Activated CD4-positive, alpha-beta memory T cell treated with anti-CD3 and anti-CD28 coated beads, Interleukin-2, amount 10 ng/mL, durations not matched to agents 7 days and 5 days (primary cell): ENCODE results near the gene PARP4. TPM values are rescaled to one million over a fixed set of nuclear protein-coding genes. Genes with fewer than 3 reads are reported as not detected.
"Not testable (repeated sequence)": the region's sequence is repeated elsewhere in the genome, so short reads cannot be mapped to it uniquely, and the experiment has no call there.

ENCODE experiments used
- CTCF ChIA-PET: fragments of 350-600 bp; sonication (Branson Sonifier 250); formaldehyde crosslinking; loops from one replicate; lab custom pipeline; 2021; ENCODE audit warnings: antibody characterized with exemption, inconsistent platforms; lab: Charles Lee
- POLR2A ChIA-PET: fragments of 350-600 bp; sonication (Branson Sonifier 250); formaldehyde crosslinking; loops from one replicate; lab custom pipeline; 2021; ENCODE audit warnings: antibody characterized with exemption; lab: Charles Lee
- DNase-seq: peaks from one replicate; pipeline ENCODE4 v3.0.0-alpha.2; 2020
- H3K27ac Mint-ChIP-seq: one replicate; pipeline ENCODE4 v1.8.0; 2021; ENCODE audit warnings: mild to moderate bottlenecking, mixed read lengths
- H3K27me3 Mint-ChIP-seq: one replicate; pipeline ENCODE4 v1.8.0; 2021; ENCODE audit warnings: mixed read lengths
- H3K36me3 Mint-ChIP-seq: one replicate; pipeline ENCODE4 v1.8.0; 2021; ENCODE audit warnings: low read depth, mixed read lengths
- H3K4me1 Mint-ChIP-seq: one replicate; pipeline ENCODE4 v1.8.0; 2021; ENCODE audit warnings: mixed read lengths
- H3K4me3 Mint-ChIP-seq: one replicate; pipeline ENCODE4 v1.8.0; 2021; ENCODE audit warnings: mild to moderate bottlenecking, mixed read lengths
- H3K9me3 Mint-ChIP-seq: one replicate; pipeline ENCODE4 v1.8.0; 2021; ENCODE audit warnings: mixed read lengths
- total RNA-seq, 2 experiments: library from RNA; stranded (reverse); gene quantifications; one replicate each; pipeline ENCODE4 v1.2.3, GENCODE V29; 2021

The PARP4 gene
- total RNA-seq, 2 experiments from 2014 or later: 72.2 to 76.4 TPM

DNA sequence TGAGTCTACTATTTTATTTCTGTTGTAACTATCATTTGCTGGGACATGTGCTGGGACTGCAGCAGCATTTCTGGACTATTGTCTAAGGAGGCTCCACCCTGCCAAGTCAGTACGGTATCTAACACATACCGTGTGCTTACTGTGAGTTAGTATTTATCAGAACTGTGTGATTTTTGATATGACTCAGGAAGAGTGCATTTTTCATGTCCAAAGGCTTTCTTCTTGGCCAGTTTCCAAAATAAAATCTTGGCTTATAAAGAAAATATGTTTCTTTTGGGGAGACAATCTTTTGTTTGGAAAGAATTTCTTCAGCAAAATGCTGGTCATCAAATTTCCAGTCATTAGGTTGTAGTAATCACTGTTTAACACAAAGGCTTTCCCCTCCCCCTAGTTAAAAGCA is 11.6 kb downstream of the PARP4 start:
- Mint-ChIP-seq H3K4me1 (peaks cover 17% of the 10 kb centered on the region), H3K9me3 (no peaks in the 10 kb centered on the region), H3K4me3 (no peak overlapping the region), H3K36me3 (peaks cover 63% of the 10 kb centered on the region), H3K27ac (no peak overlapping the region), H3K27me3 (no peaks in the 10 kb centered on the region)
- ChIA-PET CTCF (no interaction called here), POLR2A (no interaction called here)
- DNase-seq: no peak

DNA sequence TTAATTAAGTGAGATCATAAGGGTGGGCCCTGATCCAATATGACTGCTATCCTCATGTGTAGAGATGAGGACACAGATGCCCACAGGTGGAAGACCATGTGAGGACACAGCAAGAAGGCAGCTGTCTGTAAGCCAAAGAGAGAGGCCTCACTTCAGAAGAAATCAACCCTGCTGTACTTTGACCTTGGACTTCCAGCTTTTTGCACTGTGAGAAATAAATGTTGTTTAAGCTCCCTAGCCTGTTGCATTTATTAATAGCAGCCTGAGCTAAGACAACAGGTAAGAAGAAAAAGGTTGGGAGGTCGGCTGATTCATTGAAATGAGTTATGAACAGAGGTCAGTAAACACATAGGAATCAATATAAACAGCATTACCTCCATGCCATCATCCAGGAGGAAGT is 14.8 kb downstream of the PARP4 start:
- Mint-ChIP-seq H3K27me3 (no peaks in the 10 kb centered on the region), H3K27ac (no peak overlapping the region), H3K4me1 (peaks cover 8% of the 10 kb centered on the region), H3K4me3 (no peak overlapping the region), H3K9me3 (no peaks in the 10 kb centered on the region), H3K36me3 (peaks cover 72% of the 10 kb centered on the region)
- POLR2A ChIA-PET: no interaction called here
- no peak for DNase-seq
- CTCF ChIA-PET: no interaction called here

DNA sequence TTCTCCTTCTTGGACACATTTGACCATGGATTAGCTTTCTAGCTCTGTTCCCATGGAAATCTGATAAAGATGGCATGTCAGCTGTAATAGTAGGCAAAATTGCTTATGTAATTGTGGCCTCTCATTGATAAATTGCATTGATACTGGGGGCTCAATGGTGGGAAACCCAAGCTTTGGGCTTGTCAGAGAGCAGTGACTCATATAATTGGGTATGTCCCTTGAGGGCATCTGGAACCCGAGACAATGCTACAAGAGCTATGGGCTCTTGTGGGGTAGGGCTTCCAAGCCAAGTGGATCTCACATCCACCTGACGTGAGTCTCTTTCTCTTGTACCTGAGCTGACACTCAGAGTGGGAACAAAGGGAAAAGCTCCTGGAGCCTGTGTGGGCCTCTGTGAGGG is 16.3 kb downstream of the PARP4 start:
- H3K4me1 Mint-ChIP-seq, DNase-seq, H3K27ac Mint-ChIP-seq, H3K27me3 Mint-ChIP-seq, H3K9me3 Mint-ChIP-seq, H3K4me3 Mint-ChIP-seq, CTCF ChIA-PET, POLR2A ChIA-PET: not testable (repeated sequence)
- peaks cover 76% of the 10 kb centered on the region for H3K36me3 Mint-ChIP-seq

GRCh38 chr13:24495151-24495729 is 17.3 kb downstream of the PARP4 start:
- POLR2A ChIA-PET: interaction anchor here (1.0 kb wide), 1 partner anchor 16 kb away, joined by 3 read pairs; no protein-coding TSS in a partner anchor
- Mint-ChIP-seq H3K4me1 (no peaks in the 10 kb centered on the region), H3K9me3 (no peaks in the 10 kb centered on the region), H3K27ac (no peak overlapping the region), H3K4me3 (no peak overlapping the region), H3K36me3 (peaks cover 79% of the 10 kb centered on the region), H3K27me3 (no peaks in the 10 kb centered on the region)
- CTCF ChIA-PET: interaction anchor here (0.8 kb wide), 1 partner anchor 12 kb away, joined by 3 read pairs; no protein-coding TSS in a partner anchor
- no peak for DNase-seq

GRCh38 chr13:24493356-24493755 is 19.2 kb downstream of the PARP4 start:
- Mint-ChIP-seq H3K9me3 (no peaks in the 10 kb centered on the region), H3K4me3 (no peak overlapping the region), H3K27ac (no peak overlapping the region), H3K4me1 (no peaks in the 10 kb centered on the region), H3K36me3 (peaks cover 88% of the 10 kb centered on the region), H3K27me3 (no peaks in the 10 kb centered on the region)
- no peak for DNase-seq
- POLR2A ChIA-PET: no interaction called here
- CTCF ChIA-PET: no interaction called here

DNA sequence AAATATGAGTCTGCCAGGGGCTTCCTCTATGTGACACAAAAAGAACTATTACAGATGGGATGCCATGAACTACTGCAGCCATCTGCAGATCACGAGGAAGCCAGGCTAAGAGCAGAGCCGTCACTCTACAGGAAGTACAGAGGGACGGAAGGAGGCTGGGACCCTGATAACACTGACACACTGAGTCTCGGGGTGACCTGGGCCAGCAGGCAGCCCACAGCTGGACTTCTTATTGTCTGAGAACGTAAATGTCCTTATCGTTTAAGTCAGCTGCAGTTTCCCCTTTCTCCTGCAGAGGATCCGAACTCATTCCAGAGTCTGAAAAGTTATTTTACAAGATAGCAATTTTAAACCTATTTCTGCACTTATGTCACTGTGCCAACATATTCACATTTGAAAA is 20.7 kb downstream of the PARP4 start:
- no peak overlapping the region for H3K4me3 Mint-ChIP-seq
- no peaks in the 10 kb centered on the region for H3K9me3 Mint-ChIP-seq
- no peak for DNase-seq
- CTCF ChIA-PET: no interaction called here
- H3K36me3 Mint-ChIP-seq: peaks cover 84% of the 10 kb centered on the region
- no peak overlapping the region for H3K27ac Mint-ChIP-seq
- H3K4me1 Mint-ChIP-seq: no peaks in the 10 kb centered on the region
- H3K27me3 Mint-ChIP-seq: no peaks in the 10 kb centered on the region
- POLR2A ChIA-PET: no interaction called here

GRCh38 chr13:24489721-24490120 is 22.9 kb downstream of the PARP4 start:
- ChIA-PET CTCF (no interaction called here), POLR2A (interaction anchor here (0.9 kb wide), 1 partner anchor 219 kb away, joined by 3 read pairs; no protein-coding TSS in a partner anchor)
- Mint-ChIP-seq H3K27me3 (no peaks in the 10 kb centered on the region), H3K27ac (no peak overlapping the region), H3K4me1 (no peaks in the 10 kb centered on the region), H3K36me3 (peaks cover 80% of the 10 kb centered on the region), H3K9me3 (no peaks in the 10 kb centered on the region), H3K4me3 (no peak overlapping the region)
- no peak for DNase-seq

DNA sequence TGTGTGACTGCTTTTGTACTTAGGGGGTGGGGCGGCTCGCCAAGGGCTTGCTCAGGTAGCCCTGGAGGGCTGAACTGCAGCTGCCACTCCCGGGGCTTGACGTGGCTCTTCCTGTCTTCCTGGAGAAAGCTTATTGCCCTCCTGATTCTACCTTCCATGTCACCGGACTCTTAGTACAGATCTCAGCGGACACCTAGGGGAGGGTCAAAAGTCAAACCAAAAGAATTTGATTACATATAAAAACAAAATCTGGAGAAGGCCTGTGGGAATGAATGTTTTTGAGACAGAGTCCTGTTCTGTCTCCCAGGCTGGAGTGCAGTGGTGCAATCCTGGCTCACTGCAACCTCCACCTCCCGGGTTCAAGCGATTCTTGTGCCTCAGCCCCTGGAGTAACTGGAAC is 24.5 kb downstream of the PARP4 start:
- H3K4me3 Mint-ChIP-seq, H3K27me3 Mint-ChIP-seq, H3K9me3 Mint-ChIP-seq, H3K27ac Mint-ChIP-seq, POLR2A ChIA-PET, H3K4me1 Mint-ChIP-seq, CTCF ChIA-PET, DNase-seq: not testable (repeated sequence)
- peaks cover 80% of the 10 kb centered on the region for H3K36me3 Mint-ChIP-seq

DNA sequence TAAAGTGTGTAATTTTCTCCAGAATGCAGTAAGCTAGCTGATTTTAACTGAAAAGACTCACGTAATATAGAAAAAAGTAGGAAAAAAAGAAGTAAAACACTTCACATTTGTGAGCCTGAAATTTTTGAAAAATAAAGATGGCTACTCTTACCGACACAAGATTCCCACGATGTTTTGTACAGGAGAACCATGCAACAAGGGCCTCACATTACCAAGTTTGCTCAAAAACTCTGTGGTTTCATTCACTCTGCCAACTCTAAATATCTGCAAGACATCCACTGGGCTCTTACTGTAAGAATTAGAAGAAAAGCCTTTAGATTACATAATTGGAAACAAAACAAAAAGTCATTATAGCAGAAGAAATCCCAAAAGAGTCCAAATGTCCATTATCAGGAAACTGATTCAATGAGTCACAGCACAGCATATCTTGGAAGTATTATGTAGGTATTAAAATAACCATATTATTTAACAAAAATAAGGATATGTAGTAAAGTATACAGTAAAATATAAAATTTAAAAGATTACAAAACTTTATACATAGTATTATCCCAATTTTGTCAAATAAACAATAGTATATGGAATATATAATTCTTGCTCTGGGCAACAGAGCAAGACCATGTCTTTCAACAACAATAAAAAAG is 26.4 kb downstream of the PARP4 start:
- H3K4me3 Mint-ChIP-seq, CTCF ChIA-PET, DNase-seq, POLR2A ChIA-PET, H3K9me3 Mint-ChIP-seq, H3K27me3 Mint-ChIP-seq, H3K27ac Mint-ChIP-seq, H3K4me1 Mint-ChIP-seq: not testable (repeated sequence)
- H3K36me3 Mint-ChIP-seq: peaks cover 78% of the 10 kb centered on the region

- CTCF ChIA-PET: no interaction called here
- no peak for DNase-seq
- H3K4me1 Mint-ChIP-seq: no peaks in the 10 kb centered on the region
- POLR2A ChIA-PET: no interaction called here
- H3K4me3 Mint-ChIP-seq: no peak overlapping the region
- peaks cover 76% of the 10 kb centered on the region for H3K36me3 Mint-ChIP-seq
- H3K27me3 Mint-ChIP-seq: no peaks in the 10 kb centered on the region
- no peaks in the 10 kb centered on the region for H3K9me3 Mint-ChIP-seq
- no peak overlapping the region for H3K27ac Mint-ChIP-seq
These were observed 38.9 kb downstream of the PARP4 start for GRCh38 chr13:24473686-24474085.

GRCh38 chr13:24472129-24472528 is 40.4 kb downstream of the PARP4 start:
- peaks cover 82% of the 10 kb centered on the region for H3K36me3 Mint-ChIP-seq
- POLR2A ChIA-PET, H3K27me3 Mint-ChIP-seq, H3K4me1 Mint-ChIP-seq, CTCF ChIA-PET, DNase-seq, H3K4me3 Mint-ChIP-seq, H3K9me3 Mint-ChIP-seq, H3K27ac Mint-ChIP-seq: not testable (repeated sequence)

DNA sequence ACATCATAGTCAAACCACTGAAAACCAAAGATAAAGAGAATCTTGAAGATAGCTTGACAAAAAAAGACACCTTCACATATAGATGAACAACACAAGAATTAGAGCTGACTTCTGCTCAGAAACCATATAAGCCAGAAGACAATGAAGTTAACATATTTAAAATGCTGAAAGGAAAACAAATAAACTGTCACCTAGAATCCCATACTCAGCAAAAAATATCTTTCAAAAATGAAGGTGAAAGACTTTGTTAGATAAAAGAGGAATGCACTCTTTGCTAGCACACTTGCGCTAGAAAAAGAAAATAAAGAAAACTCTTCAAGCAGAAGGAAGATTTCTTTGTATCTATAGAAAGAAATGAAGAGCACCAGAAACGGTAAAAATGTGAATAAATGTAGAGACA is 49.5 kb downstream of the PARP4 start:
- H3K36me3 Mint-ChIP-seq: peaks cover 79% of the 10 kb centered on the region
- H3K4me3 Mint-ChIP-seq: no peak overlapping the region

DNA sequence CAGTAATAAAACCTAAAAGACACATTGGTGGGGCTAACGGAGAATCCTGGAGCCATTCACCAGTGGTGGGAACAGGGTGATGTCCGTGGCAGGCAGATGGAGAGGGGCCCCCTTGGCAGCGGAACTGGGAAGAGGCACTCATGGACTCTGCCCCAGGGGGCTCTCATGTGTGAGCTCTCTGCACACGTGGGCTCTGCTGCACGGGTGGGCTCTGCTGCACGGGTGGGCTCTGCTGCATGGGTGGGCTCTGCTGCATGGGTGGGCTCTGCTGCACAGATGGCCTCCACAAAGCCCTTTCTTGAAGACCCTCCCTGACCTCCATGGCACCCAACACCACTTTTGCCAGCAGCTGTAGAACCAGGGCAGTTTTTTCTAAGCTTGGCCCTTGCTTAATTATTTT is 52.3 kb downstream of the PARP4 start:
- Mint-ChIP-seq H3K4me1 (peaks cover 31% of the 10 kb centered on the region), H3K27me3 (no peaks in the 10 kb centered on the region), H3K27ac (no peak overlapping the region), H3K9me3 (no peaks in the 10 kb centered on the region), H3K36me3 (peaks cover 74% of the 10 kb centered on the region), H3K4me3 (no peak overlapping the region)
- DNase-seq: no peak
- POLR2A ChIA-PET: interaction anchor here (0.8 kb wide), 1 partner anchor 52 kb away, joined by 3 read pairs; the partner anchor contains the start of gene PARP4
- CTCF ChIA-PET: no interaction called here

More for the DNA sequence above, 49.5 kb downstream of the PARP4 start:
- Mint-ChIP-seq H3K27ac (no peak overlapping the region), H3K4me1 (peaks cover 28% of the 10 kb centered on the region), H3K27me3 (no peaks in the 10 kb centered on the region), H3K9me3 (no peaks in the 10 kb centered on the region)
- CTCF ChIA-PET: no interaction called here
- DNase-seq: no peak
- POLR2A ChIA-PET: no interaction called here

DNA sequence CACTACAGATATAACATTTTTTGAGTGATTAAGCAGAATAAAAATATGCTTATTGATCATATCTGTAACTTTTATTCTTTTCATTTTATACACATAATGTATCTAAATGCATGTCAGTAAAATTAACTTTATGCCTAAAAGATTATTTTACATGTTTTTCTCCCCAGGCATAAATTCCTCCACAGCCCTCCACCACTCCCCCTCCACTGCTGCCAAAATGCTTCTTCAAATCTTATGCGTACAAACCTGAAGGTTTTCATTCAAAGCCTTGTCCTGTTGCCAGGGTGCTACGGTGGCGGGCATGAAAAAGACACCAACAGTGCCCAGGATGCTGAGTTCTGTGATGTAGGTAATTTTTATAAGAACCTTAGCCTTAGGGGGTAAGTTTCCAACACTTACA is 52.9 kb downstream of the PARP4 start:
- Mint-ChIP-seq H3K27ac (peak overlapping the region; percentile 75), H3K27me3 (no peaks in the 10 kb centered on the region), H3K36me3 (peaks cover 73% of the 10 kb centered on the region), H3K9me3 (no peaks in the 10 kb centered on the region), H3K4me1 (peaks cover 31% of the 10 kb centered on the region), H3K4me3 (no peak overlapping the region)
- CTCF ChIA-PET: no interaction called here
- no peak for DNase-seq
- POLR2A ChIA-PET: interaction anchor here (0.8 kb wide), 1 partner anchor 53 kb away, joined by 3 read pairs; the partner anchor contains the start of gene PARP4
